ELF-1 (cell line): ENCODE results near the gene UROS.

Experiments used
- DNase-seq: peaks from one replicate; pipeline ENCODE4 v3.0.0-alpha.2; 2016; ENCODE audit warnings: low read depth, low spot score

Gene UROS

GRCh38 chr10:125762692-125763648 lies 60.1 kb downstream of the UROS start:
- DNase-seq, result peak; percentile 28

DNA sequence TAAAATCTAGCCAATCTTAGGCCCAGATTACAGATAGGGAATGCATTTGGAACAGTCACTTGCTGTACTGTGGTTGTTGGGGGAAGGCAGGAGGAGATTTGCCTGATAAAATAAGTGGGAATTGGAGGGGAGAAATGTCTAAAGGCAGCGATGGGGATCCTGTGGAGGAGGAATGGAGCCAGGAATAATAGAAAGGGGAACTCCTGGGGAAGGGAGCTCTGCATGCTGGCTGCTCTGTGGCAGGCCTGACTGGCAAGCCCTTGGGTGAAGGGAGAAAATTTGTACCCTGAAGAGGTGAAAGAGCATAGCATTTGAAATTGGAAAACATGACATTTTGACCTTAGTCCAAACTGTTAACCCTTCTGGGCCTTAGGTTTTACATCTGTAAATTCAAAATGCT lies 61.1 kb downstream of the UROS start:
- DNase-seq, result no peak

DNA sequence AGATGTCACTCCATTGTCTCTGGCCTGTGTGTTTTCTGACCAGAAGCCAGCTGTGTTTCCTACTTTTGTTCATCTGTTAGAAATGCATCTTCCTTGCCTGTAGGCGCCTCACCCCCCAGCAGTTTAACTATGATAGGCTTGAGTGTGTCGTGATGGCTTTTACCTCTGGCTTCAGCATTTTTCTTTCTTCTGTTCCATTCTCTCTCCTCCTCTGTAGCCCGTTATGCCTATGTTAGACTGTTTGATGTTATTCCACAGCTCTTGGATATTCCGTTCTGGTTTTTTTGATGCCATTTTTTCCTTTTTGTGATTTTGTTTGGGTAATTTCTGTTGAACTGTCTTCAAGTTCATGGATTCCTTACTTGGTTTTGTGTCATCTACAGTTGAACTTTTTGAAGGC lies 65.3 kb downstream of the UROS start:
- no peak for DNase-seq

DNA sequence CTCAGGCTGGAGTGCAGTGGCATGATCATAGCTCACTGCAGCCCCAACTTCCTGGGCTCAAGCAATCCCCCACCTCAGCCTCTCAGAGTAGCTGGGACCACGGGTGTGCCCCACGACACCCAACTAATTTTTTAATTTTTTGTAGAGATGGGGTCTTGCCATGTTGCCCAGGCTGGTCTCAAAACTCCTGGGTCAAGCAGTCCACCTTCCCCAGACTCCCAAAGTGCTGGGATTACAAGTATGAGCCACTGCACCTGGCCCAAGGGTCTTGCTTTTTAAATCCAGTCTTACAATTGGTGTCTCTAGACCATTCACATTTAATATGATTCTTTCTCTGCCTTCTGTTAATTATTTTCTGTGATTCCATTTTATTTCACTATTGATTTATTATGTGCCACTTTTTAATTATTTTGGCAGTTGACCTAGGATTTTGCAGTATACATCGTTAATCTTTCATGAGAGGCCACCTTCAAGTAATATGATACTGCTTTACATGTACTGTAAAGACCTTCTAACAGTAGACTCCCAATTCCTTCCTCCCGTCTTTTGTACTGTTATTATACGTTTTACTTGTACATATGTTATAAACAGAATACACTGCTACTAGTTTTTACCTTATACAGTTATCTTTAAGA lies 66.1 kb downstream of the UROS start:
- DNase-seq, result no peak

- DNase-seq, result no peak
Measured at GRCh38 chr10:125756196-125756595, 66.9 kb downstream of the UROS start.

DNA sequence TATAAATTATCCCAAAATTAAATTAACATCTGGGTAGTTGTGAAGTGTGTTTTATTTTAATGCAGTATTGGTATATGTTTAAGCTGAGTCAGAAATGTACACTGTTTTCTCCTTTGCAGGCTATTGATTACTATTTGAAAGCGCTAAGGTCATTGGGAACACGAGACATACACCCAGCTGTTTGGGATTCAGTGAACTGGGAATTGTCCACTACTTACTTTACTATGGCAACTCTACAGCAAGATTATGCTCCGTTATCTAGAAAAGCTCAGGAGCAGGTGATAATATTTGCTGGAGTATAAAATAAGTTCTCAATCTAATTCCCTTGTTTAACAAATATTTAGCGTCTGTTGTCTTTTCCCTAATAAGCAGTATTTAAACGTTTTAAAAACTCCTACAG lies 75.6 kb downstream of the UROS start:
- DNase-seq, result no peak

DNA sequence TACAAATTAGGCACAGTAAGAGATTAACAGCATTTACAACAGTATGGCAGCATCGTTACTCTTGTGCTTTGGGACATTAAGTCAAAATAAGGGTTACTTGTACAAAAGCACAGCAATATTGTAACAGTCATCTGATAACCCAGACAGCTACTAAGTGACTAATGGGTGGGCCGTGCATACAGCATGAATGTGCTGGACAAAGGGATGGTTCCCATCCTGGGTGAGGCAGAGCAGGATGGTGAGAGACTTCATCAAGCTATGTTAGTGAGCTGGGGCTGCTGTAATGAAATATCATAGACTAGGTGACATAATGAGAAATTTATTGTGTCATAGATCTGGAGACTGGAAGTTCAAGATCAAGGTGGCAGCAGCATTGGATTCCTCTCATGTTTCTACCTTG lies 78.1 kb downstream of the UROS start:
- no peak for DNase-seq

GRCh38 chr10:125742465-125742864 lies 80.6 kb downstream of the UROS start:
- DNase-seq, result no peak

- DNase-seq, result no peak
Measured at GRCh38 chr10:125739994-125740679, 82.9 kb downstream of the UROS start.
